GM18858 (cell line): Measurements from ENCODE around the gene WWC2.

Experiments used
- ATAC-seq: cut with Tn5 transposase; IDR thresholded peaks from one replicate; pipeline ENCODE4 v1.9.1; 2021; ENCODE audit not compliant: unreplicated experiment

WWC2 gene

DNA sequence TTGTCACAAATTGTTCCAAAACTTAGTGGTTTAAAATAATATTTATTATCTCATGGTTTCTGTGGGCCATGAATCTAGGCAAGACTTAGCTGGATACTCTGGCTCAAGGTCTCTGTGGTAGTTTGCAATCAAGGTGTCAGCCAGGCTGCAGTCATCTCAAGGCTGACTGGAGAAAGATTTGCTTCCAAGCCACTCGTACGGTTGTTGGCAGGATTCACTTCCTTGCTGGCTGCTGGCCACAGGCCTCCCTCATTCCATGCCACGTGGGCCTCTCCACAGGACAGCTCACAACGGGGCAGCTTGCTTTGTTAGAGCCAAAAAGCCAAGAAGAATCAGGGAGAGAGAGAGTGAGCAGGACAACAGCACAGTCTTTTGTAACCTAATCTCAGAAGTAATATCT, 101.4 kb downstream of the WWC2 start:
- no peak for ATAC-seq

DNA sequence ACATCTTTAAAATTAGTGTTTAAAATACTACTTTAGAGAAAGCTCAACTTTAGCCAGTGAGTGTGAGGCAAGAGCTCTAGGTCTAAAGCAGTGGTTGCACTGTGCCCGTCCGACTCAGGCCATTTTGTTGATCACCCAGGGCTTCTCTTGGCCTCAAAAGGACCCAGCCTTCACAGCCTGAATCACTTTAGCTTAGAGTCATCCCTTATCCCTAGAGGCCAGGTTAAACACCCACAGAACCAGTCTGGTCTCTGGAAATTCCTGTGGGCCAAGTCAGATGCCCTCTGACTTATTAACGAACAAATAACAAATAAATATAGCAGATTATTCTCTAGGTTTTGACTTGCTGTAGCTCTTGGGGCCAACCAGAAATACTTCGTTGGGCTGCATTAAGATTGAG, 102.3 kb downstream of the WWC2 start:
- ATAC-seq: no peak

DNA sequence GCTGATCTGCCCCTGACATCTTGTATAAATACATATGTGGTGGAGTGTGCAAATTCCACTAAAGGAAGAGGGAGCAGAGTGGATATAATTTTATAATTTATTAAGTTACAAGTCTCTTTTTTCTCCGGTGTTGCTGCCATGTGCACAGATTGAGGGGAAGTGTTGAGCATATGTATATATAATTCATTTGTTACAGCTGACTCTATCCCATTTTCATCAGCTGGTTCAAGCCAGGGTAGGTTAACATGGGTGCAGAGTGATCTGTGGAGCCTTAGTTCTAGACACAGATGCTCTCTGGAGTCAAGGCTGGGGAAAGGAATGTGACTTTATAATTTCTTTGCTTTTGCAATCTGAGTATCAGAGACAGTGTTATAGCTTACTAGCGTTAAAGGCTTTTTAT, 103.5 kb downstream of the WWC2 start:
- no peak for ATAC-seq

DNA sequence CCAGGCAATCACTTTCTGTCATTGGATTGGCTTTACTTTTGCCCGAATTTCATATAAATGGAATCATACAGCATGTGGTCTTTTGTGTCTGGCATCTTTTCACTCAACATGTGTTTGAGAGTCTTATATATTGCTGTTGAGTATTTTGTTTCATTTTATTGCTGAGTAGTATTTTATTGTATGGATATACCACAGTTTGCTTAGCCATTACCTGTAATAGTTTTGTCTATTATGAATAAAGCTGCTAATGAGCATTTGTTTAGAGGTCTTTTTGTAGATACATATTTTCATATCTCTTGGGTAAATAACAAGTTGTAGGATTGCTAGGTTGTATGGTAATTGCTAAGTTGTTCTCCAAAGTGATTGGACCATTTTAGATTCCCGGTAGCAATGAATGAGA, 105.7 kb downstream of the WWC2 start:
- ATAC-seq: no peak

DNA sequence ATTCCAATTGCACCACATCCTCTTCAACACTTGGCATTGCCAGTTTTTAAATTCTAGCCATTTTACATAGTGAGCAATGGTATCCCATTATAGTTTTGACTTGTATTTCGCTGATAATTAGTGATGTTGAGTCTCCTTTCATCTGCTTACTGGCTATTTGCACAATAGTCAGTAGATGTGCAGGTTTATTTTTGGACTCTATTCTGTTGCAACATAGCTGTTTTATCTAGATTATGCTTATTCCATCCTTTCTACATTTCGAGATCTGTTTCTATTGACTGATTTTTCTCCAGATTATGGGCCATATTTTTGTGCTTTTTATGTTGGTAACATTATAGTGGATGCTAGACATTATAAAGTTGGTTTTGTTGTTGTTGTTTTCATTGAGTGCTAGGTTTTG, 106.1 kb downstream of the WWC2 start:
- no peak for ATAC-seq

DNA sequence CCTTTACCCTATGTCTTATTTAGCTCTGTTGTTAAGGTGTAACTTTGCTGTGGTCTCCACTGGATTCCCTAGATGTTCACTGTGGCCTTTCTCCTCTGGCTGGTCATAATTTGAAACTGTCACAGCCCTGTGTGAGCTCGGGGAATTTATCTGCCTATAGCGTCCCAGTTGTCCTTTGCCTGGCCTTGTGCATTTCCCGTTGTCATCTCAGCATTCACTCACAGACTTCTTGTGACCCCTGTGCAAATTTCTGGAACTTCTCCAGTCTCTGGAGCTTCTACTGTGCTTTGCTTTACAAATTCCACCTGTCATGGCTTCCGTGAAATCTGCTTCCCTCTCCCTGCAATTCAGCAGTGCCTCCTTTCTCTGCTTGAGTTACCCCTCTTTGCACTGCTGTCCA, 106.7 kb downstream of the WWC2 start:
- ATAC-seq: no peak

DNA sequence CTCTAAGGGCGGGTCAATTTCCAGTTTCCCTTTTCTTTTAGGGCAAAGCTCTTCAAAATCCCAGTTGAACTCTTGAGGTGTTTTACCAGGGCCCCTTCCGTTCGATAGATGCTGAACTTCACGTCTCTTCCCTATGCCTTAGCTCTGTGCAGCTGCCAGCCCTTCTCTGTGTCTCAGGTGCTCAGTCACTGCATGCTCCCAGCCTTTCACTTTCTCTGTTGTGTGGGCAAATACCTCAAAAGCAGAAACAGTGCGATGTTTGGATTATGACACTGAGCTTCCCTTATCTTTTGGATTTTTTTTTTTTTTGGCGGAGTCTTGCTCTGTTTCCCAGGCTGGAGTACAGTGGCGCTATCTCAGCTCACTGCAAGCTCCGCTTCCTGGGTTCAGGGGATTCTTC, 112.5 kb downstream of the WWC2 start:
- ATAC-seq: no peak

DNA sequence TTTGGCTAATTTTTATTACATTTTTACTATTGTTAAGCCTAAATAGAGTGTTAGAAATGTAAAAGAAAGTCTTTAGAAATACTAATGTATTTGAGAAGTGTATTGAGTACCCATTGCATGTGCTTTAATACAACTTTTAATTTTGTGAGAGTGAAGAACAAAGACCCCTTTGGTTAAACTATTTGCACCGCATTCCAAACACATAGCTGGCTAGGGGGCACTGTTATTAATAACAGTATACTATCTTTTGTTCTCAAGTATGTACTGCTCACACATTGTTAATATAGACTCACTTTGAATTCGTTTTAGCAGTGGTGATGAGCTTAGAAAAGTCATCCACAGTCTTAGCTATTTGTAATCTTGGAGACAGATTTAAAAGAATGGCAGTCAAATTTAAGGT, 114.9 kb downstream of the WWC2 start:
- ATAC-seq: no peak

DNA sequence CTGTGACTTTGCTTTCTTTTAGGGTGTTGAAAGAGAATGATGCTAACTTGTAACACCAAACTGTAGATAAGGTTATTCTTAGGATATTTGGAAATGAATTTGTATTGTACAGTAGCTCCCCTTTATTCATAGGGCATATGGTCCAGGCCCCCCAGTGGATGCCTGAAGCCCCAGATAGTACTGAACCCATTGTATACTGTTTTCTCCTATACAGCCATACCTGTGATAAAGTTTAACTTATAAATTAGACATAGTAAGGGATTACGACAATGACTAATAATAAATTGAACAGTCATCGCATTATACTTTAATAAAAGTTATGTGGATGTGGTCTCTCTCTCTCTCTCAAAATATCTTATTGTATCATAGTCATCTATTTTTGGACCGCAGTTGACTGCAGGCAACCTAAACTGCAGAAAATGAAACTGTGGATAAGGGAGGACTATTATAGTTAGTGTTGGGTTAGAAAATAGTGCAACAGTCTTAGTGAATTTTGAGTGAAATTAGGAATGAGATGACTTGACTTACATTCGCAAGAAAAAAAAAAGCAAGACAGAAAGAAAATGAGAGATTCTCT, 115.9 kb downstream of the WWC2 start:
- ATAC-seq: no peak

DNA sequence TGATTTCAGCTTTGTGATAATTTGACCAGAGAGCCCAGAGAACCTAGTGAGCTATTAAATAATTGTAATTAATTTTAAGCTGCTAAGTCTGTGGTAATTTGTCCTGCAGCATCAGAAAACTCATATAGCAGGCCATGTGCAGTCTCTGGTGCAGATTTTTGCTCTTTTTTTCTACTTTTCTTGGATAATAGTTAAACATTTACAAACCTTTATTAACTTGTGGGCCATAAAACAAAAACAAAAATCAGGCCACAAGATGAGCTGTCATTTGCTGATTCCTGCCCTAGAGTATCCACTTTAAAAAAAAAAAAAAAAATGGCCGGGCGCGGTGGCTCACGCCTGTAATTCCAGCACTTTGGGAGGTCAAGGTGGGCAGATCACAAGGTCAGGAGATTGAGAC, 121.2 kb downstream of the WWC2 start:
- no peak for ATAC-seq

DNA sequence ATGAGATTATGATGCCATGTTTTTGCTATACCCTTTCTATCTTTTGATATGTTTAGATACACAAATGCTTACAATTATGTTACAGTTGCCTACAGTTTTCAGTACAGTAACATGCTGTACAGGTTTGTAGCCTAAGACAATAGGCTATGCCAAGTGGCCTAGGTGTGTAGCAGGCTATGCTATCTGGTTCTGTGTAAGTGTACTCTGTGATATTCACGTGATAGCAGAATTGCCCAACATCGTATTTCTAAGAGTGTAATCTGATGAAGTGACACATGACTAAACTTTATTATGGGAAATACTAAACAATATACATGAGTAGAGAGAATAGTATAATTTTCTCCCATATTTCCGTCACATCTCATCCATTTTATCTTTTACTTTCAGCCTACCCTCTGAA, 124.0 kb downstream of the WWC2 start:
- no peak for ATAC-seq

DNA sequence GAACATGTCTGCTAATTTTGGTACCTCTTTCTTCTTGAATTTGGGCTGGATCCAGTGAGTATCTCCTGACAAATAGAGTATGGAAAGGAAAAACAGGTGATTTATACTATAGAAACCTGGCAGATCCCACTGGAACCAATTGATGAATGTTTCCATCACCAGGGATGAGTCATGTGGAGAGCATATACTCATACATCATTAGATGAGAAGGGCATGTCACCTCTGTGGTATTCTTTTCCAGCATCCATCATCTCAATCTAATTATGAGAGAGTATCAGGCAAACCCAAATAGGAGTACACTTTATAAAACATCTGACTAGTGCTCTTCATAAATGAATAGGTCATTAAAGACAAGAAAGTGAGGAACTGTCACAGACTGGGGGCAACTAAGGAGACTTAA, 130.3 kb downstream of the WWC2 start:
- no peak for ATAC-seq

DNA sequence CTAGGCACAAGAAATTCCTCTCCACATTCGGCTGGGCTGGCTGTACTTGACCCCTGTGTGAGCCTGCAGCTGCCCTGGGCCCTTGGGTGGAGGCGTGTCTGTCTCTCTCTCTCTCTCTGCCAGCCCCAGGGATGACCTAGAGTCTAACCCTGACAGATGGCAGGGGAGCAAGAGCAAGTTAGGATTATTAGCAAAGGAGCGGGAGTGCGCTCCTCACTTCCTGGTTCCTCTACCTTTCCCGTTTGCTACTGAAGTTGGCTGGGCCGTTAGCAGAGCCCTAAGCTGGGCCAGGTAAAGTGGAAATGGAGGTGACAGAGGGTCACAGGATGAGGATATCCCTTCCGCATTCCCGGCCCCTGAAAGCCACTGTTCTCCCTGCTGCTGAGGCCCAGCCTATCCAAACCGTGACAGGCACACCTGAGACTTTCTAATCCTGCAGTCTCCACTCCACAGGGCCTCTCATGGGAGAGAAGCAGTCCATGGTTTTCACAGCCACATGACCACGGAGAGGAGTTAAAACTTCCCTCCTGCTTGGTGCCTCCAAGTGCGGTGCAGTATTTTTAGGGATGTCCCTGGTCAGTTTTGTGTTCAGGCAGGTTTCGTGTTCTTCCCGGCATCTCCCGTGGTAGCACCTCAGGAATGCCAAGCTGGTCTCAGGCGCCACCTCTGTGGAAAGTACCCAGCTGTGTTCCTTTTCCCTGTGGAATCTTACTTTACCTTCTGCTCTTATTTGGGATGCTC, 141.7 kb downstream of the WWC2 start:
- ATAC-seq: no peak

DNA sequence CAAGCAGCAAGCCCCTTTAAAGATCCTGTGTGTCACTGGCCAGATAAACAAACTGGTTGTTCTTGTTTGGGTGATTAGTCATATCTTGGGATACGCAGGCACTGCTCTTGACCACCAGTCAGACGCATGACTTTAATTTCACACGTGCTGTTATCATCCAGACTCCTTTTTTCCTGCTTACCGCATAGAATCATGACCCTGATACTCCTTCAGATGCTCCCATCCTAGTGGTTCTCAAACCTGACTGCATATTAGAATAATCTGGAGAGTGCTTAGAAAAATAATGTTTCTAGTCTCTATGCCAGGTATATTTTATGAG, 142.2 kb downstream of the WWC2 start:
- ATAC-seq: no peak

DNA sequence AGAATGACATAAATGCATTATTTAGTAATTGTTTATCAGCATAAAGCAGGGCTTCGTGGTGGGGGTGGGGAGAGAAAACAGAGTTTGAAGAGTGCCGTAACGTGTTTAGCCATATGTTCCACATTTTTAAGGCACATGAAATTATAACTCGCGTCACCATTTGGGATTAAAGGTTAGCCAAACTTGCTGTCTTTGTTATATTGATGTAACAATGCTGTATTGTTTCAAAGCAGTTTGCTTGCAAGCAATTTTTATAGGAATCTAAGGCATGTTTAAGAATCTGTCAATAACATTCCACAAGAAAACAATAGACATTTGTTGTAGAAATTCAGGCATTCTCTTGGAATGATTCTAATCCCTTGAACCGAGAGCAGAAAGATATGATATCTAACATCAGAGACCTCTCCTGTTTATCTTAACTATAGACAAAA, 142.7 kb downstream of the WWC2 start:
- no peak for ATAC-seq

DNA sequence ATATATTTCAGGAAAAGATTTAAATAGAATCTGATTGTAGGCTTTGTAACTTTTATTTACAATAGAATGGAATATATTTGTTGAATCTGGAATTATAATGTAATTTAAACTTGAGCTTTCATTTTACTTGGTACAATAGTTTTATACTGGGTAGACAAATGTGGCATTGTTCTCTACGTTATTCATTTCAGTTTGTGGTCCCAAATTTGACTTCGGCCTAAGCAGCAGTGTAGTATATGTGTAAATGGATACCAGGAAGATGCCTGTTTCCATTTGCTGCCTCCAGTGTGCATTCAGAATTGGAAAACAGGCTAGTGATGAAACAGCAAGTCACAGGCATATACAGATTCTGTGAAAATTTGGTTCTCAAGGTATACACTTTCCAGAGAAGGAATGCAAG, 143.2 kb downstream of the WWC2 start:
- no peak for ATAC-seq

DNA sequence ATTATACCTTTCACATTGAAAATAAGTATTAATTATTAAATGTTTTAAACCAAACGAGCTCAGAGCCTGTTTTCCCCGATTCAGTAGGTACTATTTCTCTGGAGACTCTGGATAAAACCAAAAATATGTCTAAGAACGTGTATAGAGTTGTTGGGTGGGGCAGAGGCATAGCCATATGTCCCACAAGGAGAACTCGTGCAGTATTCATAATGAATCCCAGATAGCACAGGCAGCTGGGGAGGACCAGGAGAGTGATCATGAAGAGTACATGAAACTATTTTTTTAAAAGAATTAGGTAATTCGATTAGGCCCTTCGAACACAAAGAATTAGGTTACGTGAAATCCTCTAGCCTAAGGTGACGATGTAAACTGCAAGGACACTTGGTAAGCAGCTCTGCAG, 145.0 kb downstream of the WWC2 start:
- no peak for ATAC-seq

DNA sequence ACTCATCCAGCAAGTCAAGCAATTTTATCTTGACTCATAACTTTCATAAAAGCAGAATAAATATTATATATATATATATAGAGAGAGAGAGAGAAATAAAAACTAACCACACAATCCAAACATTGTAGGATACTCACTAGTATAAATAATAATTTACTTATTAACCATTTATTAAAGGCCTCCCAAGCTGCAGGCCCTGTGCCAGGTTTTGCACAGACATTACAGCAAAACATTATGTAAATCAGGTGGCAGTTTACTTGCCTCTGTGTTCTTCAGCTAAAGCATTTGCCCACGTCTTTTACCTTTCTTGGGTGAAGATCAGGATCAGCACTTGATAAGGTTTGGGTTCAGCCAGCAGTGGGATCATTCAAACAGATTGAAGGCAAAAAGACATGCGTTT, 145.4 kb downstream of the WWC2 start:
- ATAC-seq: no peak

DNA sequence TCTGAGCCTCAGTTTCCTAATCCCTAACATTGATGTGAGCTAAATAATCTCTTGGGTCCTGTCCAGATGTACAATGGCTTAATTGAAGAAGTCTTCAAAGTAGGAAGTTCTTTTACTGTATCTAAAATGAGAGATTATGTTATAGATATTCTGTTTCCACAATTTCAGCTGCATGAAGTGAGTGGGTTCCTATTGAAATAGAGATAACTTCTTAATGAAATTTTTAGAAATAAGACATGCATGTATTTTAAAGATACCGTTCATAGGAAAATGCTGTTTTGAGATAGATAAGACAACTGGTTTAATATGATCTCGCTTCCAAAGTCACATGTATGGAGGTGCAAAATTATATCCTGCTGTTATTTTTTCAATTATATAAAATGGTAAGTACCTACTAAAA, 149.1 kb downstream of the WWC2 start:
- no peak for ATAC-seq

DNA sequence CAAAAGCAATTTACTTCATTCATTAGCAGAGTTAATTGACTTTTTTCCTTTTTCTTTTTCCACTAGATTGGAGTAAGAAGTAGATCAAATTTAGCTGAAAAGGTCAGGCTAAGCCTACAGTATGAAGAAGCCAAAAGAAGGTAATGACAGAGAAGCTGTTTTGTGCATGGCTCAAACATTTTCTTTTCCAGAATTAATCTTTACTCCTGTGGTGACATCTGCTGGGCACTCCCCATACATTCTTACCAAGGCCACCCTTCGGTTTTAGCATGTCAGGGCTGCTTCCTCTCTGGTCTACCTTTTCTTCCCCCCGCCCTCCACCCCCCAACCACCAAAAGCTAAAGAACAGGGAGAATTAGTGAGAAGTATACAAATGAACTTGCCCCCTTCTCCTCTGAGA, 150.8 kb downstream of the WWC2 start:
- no peak for ATAC-seq

DNA sequence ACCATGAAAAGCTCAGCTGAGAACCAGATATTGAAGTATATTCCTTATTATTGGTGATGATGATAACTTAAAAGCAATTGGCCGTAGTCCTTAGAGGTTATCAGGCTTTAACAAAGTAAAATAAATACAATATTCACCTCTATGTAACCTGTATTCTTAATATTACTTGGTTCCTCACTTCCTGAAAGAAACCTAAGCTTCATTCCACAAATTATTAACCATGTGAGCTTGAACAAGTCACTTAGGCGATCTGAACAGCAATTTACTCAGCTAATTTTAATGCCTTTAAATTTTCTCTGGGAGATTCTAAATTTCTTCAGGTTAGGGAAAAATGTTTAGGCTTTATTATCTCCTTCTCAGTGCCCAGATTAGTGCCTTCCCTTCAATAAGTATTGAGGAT, 151.8 kb downstream of the WWC2 start:
- ATAC-seq: no peak

DNA sequence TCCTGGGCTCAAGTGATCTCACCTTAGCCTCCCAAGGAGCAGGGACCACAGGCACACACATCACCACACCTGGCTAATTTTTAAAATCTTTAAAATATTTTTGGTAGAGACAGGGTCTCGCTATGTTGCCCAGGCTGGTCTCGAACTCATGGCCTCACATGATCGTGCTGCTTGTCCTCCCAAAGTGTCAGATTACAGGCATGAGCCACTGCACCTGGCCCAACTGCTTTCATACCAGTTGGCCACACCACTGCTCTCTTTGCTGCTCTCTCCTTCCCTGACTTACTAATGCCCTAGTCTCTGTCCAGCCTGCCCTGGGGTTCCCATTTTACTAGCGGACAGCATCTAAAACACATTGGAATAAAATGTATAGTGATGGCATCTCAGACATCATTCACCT, 153.9 kb downstream of the WWC2 start:
- no peak for ATAC-seq

DNA sequence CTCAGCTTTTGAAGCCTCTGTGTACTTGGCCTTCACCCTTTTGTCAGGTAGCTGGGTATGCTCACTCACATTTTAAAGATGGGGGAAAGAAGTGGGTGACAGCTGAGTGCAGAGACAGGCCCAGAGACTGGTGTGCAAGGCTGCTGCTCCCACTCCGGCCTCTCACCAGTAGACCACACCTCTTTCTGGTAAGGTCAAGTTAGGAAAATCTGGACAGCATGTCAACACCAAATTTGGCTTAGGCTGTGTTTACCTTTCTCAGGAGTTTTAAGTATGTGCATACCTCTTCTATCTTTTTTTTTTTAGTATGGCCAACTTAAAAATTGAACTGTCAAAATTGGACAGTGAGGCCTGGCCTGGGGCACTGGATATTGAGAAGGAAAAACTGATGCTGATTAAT, 154.4 kb downstream of the WWC2 start:
- ATAC-seq: no peak
